Measurements from ENCODE around the gene ADAM22.

The ADAM22 gene

GRCh38 chr7:88165697-88166096 lies 231.6 kb downstream of the ADAM22 start:
- Histone ChIP-seq H3F3A (ENCODE audit: insufficient read depth) (peaks cover 7% of the 10 kb centered on the region; the same call in 1 of the 2 replicates), H3K9me3 (ENCODE audit: insufficient read depth, low read length) (no peaks in the 10 kb centered on the region), H4K20me1 (ENCODE audit: low read depth, low read length) (no peaks in the 10 kb centered on the region), H3K27me3 (ENCODE audit: low read length) (no peaks in the 10 kb centered on the region), H3K4me2 (ENCODE audit: low read depth, low read length, poor library complexity, severe bottlenecking) (no peak overlapping the region), H3K9me2 (replicated peaks; ENCODE audit: insufficient read depth, low read length) (no peaks in the 10 kb centered on the region), H3K36me3 (ENCODE audit: low read length) (no peaks in the 10 kb centered on the region), H3K4me3 (ENCODE audit: insufficient read depth, low read length, poor library complexity, severe bottlenecking) (no peak overlapping the region), H3K79me2 (ENCODE audit: insufficient read depth, low read length) (no peaks in the 10 kb centered on the region), H3K27ac (ENCODE audit: low read depth, low read length) (no peak overlapping the region), H3K9ac (ENCODE audit: low read length) (no peak overlapping the region), H2AFZ (ENCODE audit: low read depth, low read length, severe bottlenecking) (no peak overlapping the region)
- no peak for TF ChIP-seq EZH2phosphoT487 (conservative IDR thresholded peaks at IDR 0.05; ENCODE audit: low read length)

- no peak overlapping the region for H3K9ac ChIP-seq (ENCODE audit: low read length)
Observed at GRCh38 chr7:88167223-88167622, 233.2 kb downstream of the ADAM22 start.

GRCh38 chr7:88167721-88168120 lies 233.7 kb downstream of the ADAM22 start:
- Histone ChIP-seq H3K4me2 (ENCODE audit: low read depth, low read length, poor library complexity, severe bottlenecking) (no peak overlapping the region), H3K9me2 (replicated peaks; ENCODE audit: insufficient read depth, low read length) (no peaks in the 10 kb centered on the region), H3K9me3 (ENCODE audit: insufficient read depth, low read length) (no peaks in the 10 kb centered on the region), H3K27me3 (ENCODE audit: low read length) (no peaks in the 10 kb centered on the region), H3K9ac (ENCODE audit: low read length) (no peak overlapping the region), H3K4me3 (ENCODE audit: insufficient read depth, low read length, poor library complexity, severe bottlenecking) (no peak overlapping the region), H3K79me2 (ENCODE audit: insufficient read depth, low read length) (no peaks in the 10 kb centered on the region), H3K36me3 (ENCODE audit: low read length) (no peaks in the 10 kb centered on the region), H2AFZ (ENCODE audit: low read depth, low read length, severe bottlenecking) (no peak overlapping the region), H3K27ac (ENCODE audit: low read depth, low read length) (no peak overlapping the region), H4K20me1 (ENCODE audit: low read depth, low read length) (no peaks in the 10 kb centered on the region), H3F3A (ENCODE audit: insufficient read depth) (peaks cover 3% of the 10 kb centered on the region; the same call in 1 of the 2 replicates)
- no peak for TF ChIP-seq CTCF (IDR thresholded peaks at IDR 0.05; ENCODE audit: insufficient read depth, low read length, poor library complexity, severe bottlenecking)
- TF ChIP-seq EZH2phosphoT487 (conservative IDR thresholded peaks at IDR 0.05; ENCODE audit: low read length) = no peak

More at GRCh38 chr7:88167223-88167622, 233.2 kb downstream of the ADAM22 start:
- no peak overlapping the region for H3K4me2 ChIP-seq (ENCODE audit: low read depth, low read length, poor library complexity, severe bottlenecking)
- H3K36me3 ChIP-seq (ENCODE audit: low read length) = no peaks in the 10 kb centered on the region
- no peaks in the 10 kb centered on the region for H4K20me1 ChIP-seq (ENCODE audit: low read depth, low read length)
- TF ChIP-seq EZH2phosphoT487 (conservative IDR thresholded peaks at IDR 0.05; ENCODE audit: low read length) (no peak), CTCF (IDR thresholded peaks at IDR 0.05; ENCODE audit: insufficient read depth, low read length, poor library complexity, severe bottlenecking) (no peak)
- no peaks in the 10 kb centered on the region for H3K79me2 ChIP-seq (ENCODE audit: insufficient read depth, low read length)
- no peak overlapping the region for H3K27ac ChIP-seq (ENCODE audit: low read depth, low read length)
- H3K27me3 ChIP-seq (ENCODE audit: low read length) = no peaks in the 10 kb centered on the region
- no peak overlapping the region for H2AFZ ChIP-seq (ENCODE audit: low read depth, low read length, severe bottlenecking)
- no peak overlapping the region for H3K4me3 ChIP-seq (ENCODE audit: insufficient read depth, low read length, poor library complexity, severe bottlenecking)
- H3K9me2 ChIP-seq (replicated peaks; ENCODE audit: insufficient read depth, low read length) = no peaks in the 10 kb centered on the region
- H3K9me3 ChIP-seq (ENCODE audit: insufficient read depth, low read length) = no peaks in the 10 kb centered on the region
- peaks cover 7% of the 10 kb centered on the region; the same call in 1 of the 2 replicates for H3F3A ChIP-seq (ENCODE audit: insufficient read depth)

- Histone ChIP-seq H2AFZ (ENCODE audit: low read depth, low read length, severe bottlenecking) (no peak overlapping the region), H3K9me2 (replicated peaks; ENCODE audit: insufficient read depth, low read length) (no peaks in the 10 kb centered on the region), H3K27ac (ENCODE audit: low read depth, low read length) (no peak overlapping the region), H3K9ac (ENCODE audit: low read length) (no peak overlapping the region), H4K20me1 (ENCODE audit: low read depth, low read length) (no peaks in the 10 kb centered on the region), H3K4me2 (ENCODE audit: low read depth, low read length, poor library complexity, severe bottlenecking) (no peak overlapping the region), H3K79me2 (ENCODE audit: insufficient read depth, low read length) (no peaks in the 10 kb centered on the region), H3K4me3 (ENCODE audit: insufficient read depth, low read length, poor library complexity, severe bottlenecking) (no peak overlapping the region), H3K9me3 (ENCODE audit: insufficient read depth, low read length) (no peaks in the 10 kb centered on the region), H3K27me3 (ENCODE audit: low read length) (no peaks in the 10 kb centered on the region), H3K36me3 (ENCODE audit: low read length) (no peaks in the 10 kb centered on the region), H3F3A (ENCODE audit: insufficient read depth) (no peaks in the 10 kb centered on the region)
- peak; percentile 63 for TF ChIP-seq CTCF (IDR thresholded peaks at IDR 0.05; ENCODE audit: insufficient read depth, low read length, poor library complexity, severe bottlenecking)
- no peak for TF ChIP-seq EZH2phosphoT487 (conservative IDR thresholded peaks at IDR 0.05; ENCODE audit: low read length)
Observed at GRCh38 chr7:88169717-88170320, 235.8 kb downstream of the ADAM22 start.
